NCI-H2107 treated with DMSO at 0.1 percent for 48 hours (cell line): ENCODE results near the gene SIRPB1.
"Not testable (repeated sequence)": the region's sequence is repeated elsewhere in the genome, so short reads cannot be mapped to it uniquely, and the experiment has no call there.

ENCODE experiments used
- DNase-seq: peaks from one replicate; lab custom pipeline; 2025; ENCODE audit not compliant: unreplicated experiment; lab: John Stamatoyannopoulos, UW

Gene SIRPB1

GRCh38 chr20:1600736-1601135 lies 19.1 kb downstream of the SIRPB1 start:
- no peak for DNase-seq

- no peak for DNase-seq
Measured at GRCh38 chr20:1595333-1595732, 24.5 kb downstream of the SIRPB1 start.

- no peak for DNase-seq
Measured at GRCh38 chr20:1588533-1589460, 31.0 kb downstream of the SIRPB1 start.

DNA sequence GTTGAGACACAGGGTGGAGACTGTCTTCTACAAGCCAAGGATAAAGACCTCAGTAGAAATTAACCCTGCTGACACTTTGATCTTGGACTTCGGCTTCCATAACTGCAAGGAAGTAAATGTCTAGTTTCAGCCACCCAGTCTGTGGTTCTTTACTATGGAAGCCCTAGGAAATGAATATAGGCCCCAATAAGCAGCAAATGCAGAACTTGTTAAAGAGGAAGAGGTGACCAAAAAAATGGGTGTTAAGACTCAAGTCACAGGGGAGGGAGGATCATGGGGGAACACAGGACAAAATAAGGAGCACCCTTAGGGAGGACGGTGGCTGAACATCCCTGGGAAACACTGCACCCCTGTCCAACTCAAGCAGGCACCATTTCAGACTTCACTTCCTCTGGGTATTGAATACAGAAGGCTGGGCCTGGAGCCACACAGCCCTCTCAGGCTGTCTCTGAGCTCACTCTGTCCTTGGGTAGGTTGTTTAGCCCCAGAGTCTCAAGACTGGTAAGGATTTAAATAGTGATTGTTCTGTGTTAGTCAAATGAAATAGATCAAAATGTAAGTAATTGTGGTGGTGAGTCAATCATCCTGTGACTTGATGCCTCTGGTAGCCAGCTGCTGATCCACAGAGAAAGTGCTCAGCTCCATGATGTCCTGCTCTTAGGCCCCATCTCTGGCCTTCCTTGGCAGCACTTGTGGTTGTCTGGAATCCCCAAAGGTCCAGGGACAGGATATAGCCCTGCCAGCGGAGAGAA lies 31.9 kb downstream of the SIRPB1 start:
- DNase-seq: no peak

DNA sequence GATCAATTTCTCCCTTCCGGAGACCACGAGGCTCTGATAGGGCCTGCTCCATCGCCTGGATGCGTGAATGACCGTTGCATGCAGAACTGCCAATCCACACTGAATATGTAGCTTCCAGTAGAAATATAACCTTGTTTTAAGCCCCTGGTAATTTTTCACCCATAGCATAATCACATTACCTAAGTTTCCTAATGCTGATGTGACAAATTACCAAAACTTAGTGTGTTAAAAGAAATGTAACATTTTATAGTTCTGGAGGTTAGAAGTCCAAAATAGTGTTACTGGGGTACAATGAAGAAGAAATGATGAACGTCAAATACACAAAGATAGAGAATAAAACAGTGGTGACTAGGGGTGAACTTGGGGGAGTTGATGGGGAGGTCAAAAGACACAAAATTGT lies 40.3 kb downstream of the SIRPB1 start:
- DNase-seq: no peak

DNA sequence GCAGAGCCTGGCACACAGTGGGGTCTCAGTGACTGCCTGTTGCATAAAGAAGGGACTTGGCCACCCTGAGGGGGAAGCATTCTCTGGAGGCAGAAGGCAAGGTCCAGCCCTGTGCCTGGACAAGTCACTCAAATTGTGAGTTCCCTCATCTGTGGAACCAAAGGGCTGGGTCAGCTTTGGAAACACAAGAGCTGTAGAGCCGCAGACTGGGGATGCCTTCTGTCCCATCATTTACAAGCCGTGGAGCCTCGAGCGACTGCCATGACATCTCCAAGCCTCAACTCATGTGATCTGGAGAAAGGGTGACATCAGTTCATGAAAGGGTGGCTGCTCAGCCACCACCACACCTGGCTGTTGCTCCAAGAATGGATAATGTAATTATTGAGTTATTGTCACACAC lies 41.9 kb downstream of the SIRPB1 start:
- DNase-seq: no peak

DNA sequence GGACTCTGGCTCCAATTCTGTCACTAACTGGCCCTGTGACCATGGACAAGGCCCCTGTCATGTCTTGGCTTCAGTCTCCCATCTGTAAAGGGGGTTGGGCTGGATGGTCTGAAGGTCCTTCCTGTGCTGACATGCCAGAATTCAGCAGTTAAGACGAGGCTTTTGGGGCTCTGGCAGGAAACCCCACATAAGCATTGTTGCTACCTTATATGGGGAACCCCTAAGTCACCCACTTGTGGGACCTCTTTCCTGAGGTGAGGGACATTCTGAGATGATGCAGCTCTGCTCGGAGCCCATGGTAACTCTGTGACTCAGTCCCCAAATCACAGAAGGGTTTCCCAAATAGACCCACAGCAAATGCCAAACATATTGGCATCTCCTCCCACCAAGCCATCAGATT lies 42.5 kb downstream of the SIRPB1 start:
- not testable (repeated sequence) for DNase-seq

DNA sequence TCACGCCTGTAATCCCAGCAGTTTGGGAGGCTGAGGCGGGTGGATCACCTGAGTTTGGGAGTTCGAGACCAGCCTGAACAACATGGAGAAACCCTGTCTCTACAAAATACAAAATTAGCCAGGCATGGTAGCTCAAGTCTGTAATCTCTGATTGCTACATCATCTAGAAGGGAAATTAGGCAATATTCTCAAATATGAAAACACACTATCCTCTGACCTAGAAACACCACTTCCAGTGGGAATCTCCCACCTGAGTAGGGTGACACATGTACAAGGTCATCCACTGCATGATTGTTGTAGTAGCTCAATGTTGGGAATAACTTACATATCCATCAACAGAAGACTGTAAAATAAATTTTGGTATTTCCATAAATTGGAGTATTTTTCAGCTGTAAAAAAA lies 43.2 kb downstream of the SIRPB1 start:
- no peak for DNase-seq

DNA sequence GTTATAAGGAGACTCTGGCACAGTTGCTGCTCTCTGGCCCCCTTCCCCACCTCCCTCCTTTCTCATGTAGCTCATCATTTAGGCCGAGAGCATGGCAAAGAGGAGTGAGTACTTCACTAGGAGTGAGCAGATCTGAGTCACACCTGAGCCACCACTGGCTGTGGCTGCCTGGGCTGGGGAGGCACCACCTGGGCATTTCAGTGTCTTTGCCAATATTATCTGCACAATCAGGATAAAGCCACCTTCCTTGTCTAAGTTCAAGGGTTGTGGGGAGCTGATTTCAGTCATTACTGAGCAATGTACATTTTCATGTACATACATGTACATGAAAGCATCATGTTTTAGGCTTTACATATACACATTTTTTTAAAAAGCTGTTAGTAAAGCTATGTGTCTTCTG lies 43.8 kb downstream of the SIRPB1 start:
- not testable (repeated sequence) for DNase-seq

- DNase-seq: not testable (repeated sequence)
Measured at GRCh38 chr20:1571583-1571982, 48.2 kb downstream of the SIRPB1 start.
